PC-9 (cell line): ENCODE data around the gene C3orf70.

ENCODE experiments used
- EZH2 ChIP-seq: fragments of 200-600 bp; sonication (generic); IDR thresholded peaks from 2 replicates; pipeline ENCODE4 v1.8.0; 2017; ENCODE audit warnings: antibody characterized with exemption, low read depth
- TF ChIP-seq, protein P1 (sequence below): fragments of 200-600 bp; sonication (generic); conservative IDR thresholded peaks from 2 replicates; pipeline ENCODE4 v1.6.1; 2017; ENCODE audit warnings: mixed run types, antibody characterized with exemption, mild to moderate bottlenecking, moderate library complexity

DNA sequence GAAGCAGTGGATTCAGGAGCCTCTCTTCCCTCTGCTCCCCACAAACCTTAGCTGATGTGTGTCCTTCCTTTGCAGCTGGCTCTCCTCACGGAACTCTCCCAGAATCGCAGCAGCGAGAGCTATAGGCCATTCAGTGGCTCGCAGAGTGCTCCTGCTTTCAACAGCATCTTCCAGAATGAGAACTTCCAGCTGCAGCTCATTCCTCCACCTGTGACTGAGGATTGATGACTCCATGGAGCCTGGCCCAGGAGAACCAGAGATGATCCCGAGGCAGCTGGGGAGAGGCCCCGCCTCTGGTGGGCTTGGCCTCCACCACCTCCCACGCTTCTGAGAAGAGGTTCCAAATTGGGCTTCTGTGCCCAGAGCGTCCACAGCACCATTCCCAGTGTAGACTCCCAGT, 101.1 kb downstream of the C3orf70 start:
- TF ChIP-seq, protein P1, sequence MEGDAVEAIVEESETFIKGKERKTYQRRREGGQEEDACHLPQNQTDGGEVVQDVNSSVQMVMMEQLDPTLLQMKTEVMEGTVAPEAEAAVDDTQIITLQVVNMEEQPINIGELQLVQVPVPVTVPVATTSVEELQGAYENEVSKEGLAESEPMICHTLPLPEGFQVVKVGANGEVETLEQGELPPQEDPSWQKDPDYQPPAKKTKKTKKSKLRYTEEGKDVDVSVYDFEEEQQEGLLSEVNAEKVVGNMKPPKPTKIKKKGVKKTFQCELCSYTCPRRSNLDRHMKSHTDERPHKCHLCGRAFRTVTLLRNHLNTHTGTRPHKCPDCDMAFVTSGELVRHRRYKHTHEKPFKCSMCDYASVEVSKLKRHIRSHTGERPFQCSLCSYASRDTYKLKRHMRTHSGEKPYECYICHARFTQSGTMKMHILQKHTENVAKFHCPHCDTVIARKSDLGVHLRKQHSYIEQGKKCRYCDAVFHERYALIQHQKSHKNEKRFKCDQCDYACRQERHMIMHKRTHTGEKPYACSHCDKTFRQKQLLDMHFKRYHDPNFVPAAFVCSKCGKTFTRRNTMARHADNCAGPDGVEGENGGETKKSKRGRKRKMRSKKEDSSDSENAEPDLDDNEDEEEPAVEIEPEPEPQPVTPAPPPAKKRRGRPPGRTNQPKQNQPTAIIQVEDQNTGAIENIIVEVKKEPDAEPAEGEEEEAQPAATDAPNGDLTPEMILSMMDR: no peak
- no peak for TF ChIP-seq EZH2
